ENCODE results near the gene ATG16L2.
"Not testable (repeated sequence)": the region's sequence is repeated elsewhere in the genome, so short reads cannot be mapped to it uniquely, and the experiment has no call there.

Gene ATG16L2

GRCh38 chr11:72848846-72849466 lies 34.7 kb downstream of the ATG16L2 start:
- peak; percentile 58 for DNase-seq (ENCODE audit: low spot score)

DNA sequence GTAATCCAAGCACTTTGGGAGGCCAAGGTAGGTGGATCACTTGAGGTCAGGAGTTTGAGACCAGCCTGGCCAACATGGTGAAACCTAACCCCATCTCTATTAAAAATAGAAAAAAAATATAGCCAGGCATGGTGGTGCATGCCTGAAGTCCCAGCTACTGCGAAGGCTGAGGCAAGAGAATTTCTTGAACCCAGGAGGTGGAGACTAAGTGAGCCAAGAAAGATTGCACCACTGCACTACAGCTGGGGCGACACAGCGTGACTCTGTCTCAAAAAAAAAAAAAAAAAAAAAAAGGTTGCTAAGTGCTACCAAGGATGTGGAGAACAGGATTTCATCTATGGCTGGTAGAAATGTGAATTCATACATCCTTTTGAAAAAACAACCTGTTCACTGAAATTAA lies 36.6 kb downstream of the ATG16L2 start:
- DNase-seq (ENCODE audit: low spot score): no peak

DNA sequence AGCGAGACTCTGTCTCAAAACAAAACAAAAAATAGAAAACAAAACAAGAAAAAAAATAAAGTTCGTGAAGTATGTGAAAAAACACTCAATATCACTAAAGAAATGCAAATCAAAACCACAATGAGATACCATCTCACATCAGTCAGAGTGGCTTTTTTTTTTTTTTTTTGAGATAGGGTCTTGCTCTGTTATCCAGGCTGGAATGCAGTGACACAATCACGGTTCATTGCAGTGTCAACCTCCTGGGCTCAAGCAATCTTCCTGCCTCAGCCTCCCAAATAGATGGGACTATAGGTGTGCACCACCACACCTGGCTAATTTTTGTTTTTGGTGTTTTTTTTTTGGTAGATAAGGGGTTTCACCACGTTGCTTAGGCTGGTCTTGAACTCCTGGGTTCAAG lies 37.5 kb downstream of the ATG16L2 start:
- no peak for DNase-seq (ENCODE audit: low spot score)

- no peak for DNase-seq (ENCODE audit: low spot score)
These were observed 41.9 kb downstream of the ATG16L2 start for GRCh38 chr11:72856065-72856464.

GRCh38 chr11:72856551-72857345 lies 42.5 kb downstream of the ATG16L2 start:
- DNase-seq (ENCODE audit: low spot score): no peak

GRCh38 chr11:72858267-72858666 lies 44.1 kb downstream of the ATG16L2 start:
- not testable (repeated sequence) for DNase-seq (ENCODE audit: low spot score)

DNA sequence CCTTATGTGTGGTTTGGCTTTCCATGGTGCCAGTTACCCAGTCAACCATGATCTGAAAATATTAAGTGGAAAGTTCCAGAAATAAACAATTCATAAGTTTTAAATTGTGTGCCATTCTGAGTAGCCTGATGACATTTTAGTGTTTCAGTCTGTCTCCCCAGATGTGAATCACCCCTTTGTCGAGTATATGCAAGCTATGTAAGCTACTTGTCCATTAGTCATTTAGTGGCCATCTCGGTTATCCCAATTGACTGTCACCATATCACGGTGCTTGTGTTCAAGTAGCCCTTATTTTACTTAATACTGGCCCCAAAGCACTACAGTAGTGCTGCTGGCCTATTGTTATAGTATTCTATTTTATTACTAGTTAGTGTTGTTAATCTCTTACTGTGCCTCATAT lies 44.9 kb downstream of the ATG16L2 start:
- DNase-seq (ENCODE audit: low spot score): no peak

- DNase-seq (ENCODE audit: low spot score): no peak
These were observed 45.8 kb downstream of the ATG16L2 start for GRCh38 chr11:72860010-72860409.

- no peak for DNase-seq (ENCODE audit: low spot score)
These were observed 46.4 kb downstream of the ATG16L2 start for GRCh38 chr11:72860592-72860991.

DNA sequence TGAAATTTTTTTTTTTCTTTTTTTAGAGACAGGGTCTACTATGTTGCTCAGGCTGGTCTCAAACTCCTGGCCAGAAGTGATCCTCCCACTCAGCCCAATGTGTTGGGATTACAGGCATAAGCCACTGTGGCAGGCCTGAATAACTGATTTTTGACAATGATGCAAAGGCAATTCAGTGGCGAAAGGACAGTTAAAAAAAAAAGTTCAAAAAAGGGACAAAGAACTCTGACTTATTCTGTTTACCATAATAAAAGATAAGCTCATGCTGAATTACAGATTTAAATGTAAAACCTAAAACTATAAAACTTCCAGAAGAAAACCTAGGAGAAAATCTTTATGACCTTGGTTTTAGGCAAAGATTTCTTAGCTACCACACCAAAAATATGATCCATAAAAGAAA lies 48.9 kb downstream of the ATG16L2 start:
- no peak for DNase-seq (ENCODE audit: low spot score)

GRCh38 chr11:72863916-72864315 lies 49.7 kb downstream of the ATG16L2 start:
- no peak for DNase-seq (ENCODE audit: low spot score)

DNA sequence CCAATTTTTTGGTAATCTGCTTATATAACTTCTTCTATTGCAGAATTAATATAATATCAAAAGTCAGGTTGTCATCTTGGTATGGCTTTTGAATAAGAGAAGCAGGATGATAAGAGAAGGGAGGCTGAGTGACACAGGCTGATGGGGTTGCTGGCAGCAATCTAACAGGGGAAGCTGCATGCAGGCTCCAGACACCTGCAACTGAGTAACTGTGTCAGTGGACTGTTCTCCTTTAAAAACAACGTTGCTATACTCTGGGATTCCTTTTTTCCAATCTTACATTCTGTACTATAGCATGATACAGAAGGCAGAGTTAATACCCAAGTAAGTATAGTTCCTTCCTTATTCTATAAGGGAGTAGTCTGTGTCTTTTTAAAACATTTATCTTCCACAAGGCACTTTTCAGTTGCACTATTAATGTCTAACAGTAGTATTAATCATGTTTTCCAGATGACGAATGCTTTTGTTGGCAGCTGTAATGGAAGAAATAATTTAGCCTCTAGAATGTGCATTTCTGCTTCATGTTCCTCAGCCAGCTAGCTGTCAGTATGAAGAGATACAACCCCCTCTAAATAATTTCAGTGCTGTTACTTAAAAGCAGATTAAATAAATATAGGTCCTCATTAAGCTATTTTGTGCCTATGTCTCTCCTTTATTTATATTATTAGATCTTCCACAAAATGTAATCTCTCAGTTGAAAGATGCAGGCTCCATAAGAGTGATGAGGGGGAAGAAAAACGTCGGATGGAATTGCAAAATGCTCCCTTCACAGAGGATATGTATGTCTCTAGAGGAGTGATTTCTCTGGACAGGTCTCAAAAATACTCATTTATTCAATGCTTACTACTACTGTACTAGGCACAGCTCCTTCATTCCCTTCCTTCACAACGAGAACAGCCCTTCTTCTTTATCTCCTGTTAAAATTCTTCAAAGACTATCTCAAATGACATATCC lies 50.8 kb downstream of the ATG16L2 start:
- DNase-seq (ENCODE audit: low spot score): no peak

GRCh38 chr11:72867970-72868369 lies 53.8 kb downstream of the ATG16L2 start:
- no peak for DNase-seq (ENCODE audit: low spot score)

- DNase-seq (ENCODE audit: low spot score): no peak
These were observed 55.6 kb downstream of the ATG16L2 start for GRCh38 chr11:72869831-72870230.

DNA sequence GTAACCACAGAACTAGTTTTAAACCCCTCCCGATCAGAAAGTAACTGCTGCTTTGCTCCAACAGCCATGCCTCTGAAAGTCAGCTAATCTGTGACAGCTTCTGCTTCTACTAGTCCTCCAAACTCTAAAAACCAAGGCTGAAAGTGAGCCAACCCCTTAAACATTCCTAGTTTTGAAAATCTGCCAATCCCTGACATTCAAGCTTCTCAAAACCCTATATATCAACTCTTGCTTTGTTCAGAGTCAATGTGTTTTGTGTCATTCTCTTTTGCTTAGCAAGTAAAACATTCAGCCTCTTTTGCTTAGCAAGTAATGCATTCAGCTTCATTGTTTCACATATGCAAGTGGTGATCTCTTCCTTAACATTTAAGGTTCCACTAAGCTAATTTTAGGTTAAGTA lies 56.9 kb downstream of the ATG16L2 start:
- no peak for DNase-seq (ENCODE audit: low spot score)

DNA sequence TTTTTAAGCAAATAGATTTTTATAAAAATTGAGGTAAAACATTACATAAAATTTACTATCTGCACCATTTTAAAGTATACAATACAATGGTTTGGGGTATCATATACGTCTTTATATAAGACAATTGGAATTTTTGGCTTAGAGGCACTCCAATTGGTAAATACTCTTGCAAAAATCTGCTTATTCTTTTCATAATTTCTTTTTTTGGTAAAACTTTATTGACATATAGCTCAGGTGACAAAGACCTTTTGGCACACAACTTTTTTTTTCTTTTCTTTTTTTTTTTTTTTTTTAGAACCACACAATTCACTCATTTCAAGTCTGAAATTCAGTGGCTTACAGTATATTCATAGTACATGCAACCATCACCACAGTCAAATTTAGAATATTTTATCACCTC lies 57.8 kb downstream of the ATG16L2 start:
- DNase-seq (ENCODE audit: low spot score): no peak

- DNase-seq (ENCODE audit: low spot score): no peak
These were observed 61.5 kb downstream of the ATG16L2 start for GRCh38 chr11:72875736-72876135.

DNA sequence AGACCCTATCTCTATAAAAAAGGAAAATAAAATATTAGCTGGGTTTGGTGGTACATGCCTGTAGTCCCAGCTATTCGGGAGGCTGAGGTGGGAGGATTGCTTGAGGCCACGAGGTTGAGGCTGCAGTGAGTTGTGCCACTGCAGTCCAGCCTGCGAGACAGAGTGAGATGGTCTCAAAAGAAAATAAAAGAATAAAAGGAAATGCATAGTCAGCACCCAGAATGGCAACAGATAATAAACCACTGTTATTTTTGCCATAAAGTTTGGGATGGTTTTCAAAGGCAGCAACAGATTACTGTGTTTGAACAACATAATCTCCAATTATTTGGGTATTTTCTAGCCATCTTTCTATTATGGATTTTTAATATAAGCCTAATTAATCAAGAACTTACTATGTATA lies 61.9 kb downstream of the ATG16L2 start:
- DNase-seq (ENCODE audit: low spot score): no peak
